Hepatocyte (in vitro differentiated cells): ENCODE data around the gene KCNK4. TPM values are rescaled to one million over a fixed set of nuclear protein-coding genes. Genes with fewer than 3 reads are reported as not detected.

ENCODE experiments used
- DNase-seq: peaks from one replicate; pipeline ENCODE4 v3.0.0-alpha.2; 2016; ENCODE audit warnings: low spot score
- H2AFZ ChIP-seq: fragments of 200-600 bp; sonication (generic); 2 replicates; pipeline ENCODE4 v1.6.0; 2016; ENCODE audit warnings: antibody characterized with exemption, mild to moderate bottlenecking
- H3K27ac ChIP-seq: fragments of 200-600 bp; sonication (generic); 2 replicates; pipeline ENCODE4 v1.5.1; 2016; ENCODE audit warnings: mild to moderate bottlenecking
- H3K27me3 ChIP-seq: fragments of 200-600 bp; sonication (generic); 2 replicates; pipeline ENCODE4 v1.6.1; 2016
- H3K36me3 ChIP-seq: fragments of 200-600 bp; sonication (generic); replicated peaks from 2 replicates; pipeline ENCODE4 v1.5.1; 2016; ENCODE audit warnings: low read depth; ENCODE audit not compliant: insufficient read depth
- H3K4me1 ChIP-seq: fragments of 200-600 bp; sonication (generic); 2 replicates; pipeline ENCODE4 v1.5.1; 2016; ENCODE audit warnings: mild to moderate bottlenecking, moderate library complexity; ENCODE audit not compliant: insufficient read depth
- H3K4me2 ChIP-seq: fragments of 200-600 bp; sonication (generic); 2 replicates; pipeline ENCODE4 v1.6.0; 2016
- H3K4me3 ChIP-seq: fragments of 200-600 bp; sonication (generic); 2 replicates; pipeline ENCODE4 v1.5.1; 2016; ENCODE audit warnings: mild to moderate bottlenecking
- H3K79me2 ChIP-seq: fragments of 200-600 bp; sonication (generic); 2 replicates; pipeline ENCODE4 v1.6.0; 2017; ENCODE audit warnings: mild to moderate bottlenecking
- H3K9me2 ChIP-seq: fragments of 200-600 bp; sonication (generic); replicated peaks from 2 replicates; pipeline ENCODE4 v1.6.0; 2017; ENCODE audit warnings: mild to moderate bottlenecking; ENCODE audit not compliant: insufficient read depth
- H3K9me3 ChIP-seq: fragments of 200-600 bp; sonication (generic); 2 replicates; pipeline ENCODE4 v1.5.1; 2016; ENCODE audit warnings: low read depth, mild to moderate bottlenecking
- H4K20me1 ChIP-seq: fragments of 200-600 bp; sonication (generic); 2 replicates; pipeline ENCODE4 v1.6.0; 2016; ENCODE audit warnings: mild to moderate bottlenecking; ENCODE audit not compliant: insufficient read depth, poor library complexity, severe bottlenecking
- EZH2 ChIP-seq: fragments of 200-600 bp; sonication (generic); IDR thresholded peaks from 2 replicates; pipeline ENCODE4 v1.6.1; 2016; ENCODE audit warnings: antibody characterized with exemption, mild to moderate bottlenecking, borderline replicate concordance
- EZH2phosphoT487 ChIP-seq: fragments of 200-600 bp; sonication (generic); IDR thresholded peaks from one replicate; pipeline ENCODE4 v1.6.1; 2018; ENCODE audit warnings: antibody characterized with exemption, mild to moderate bottlenecking, low read depth, moderate library complexity; ENCODE audit not compliant: unreplicated experiment, severe bottlenecking
- WGBS: methylation state at CpG from one replicate; pipeline ENCODE4 v1.1.6; 2016; ENCODE audit warnings: low lambda C conversion rate; ENCODE audit errors: missing lambda C conversion rate; 5-methylcytosine and 5-hydroxymethylcytosine counted together
- polyA plus RNA-seq: library from polyadenylated mRNA; unstranded; fragments of >200 nt; fragmentation: Nextera tagmentation; extraction: Ambion mirVana; gene quantifications from 2 replicates; pipeline ENCODE4 v1.2.1, GENCODE V29; 2016
- total RNA-seq: library from RNA; depleted of rRNA; stranded (reverse); fragments of >200 nt; gene quantifications from 2 replicates; pipeline ENCODE4 v1.2.3, GENCODE V29; 2014
- TF ChIP-seq, protein P1 (sequence below): fragments of 200-600 bp; sonication (generic); IDR thresholded peaks from 2 replicates; pipeline ENCODE4 v1.5.1; 2016; ENCODE audit warnings: antibody characterized with exemption, mild to moderate bottlenecking; ENCODE audit not compliant: poor library complexity

Gene KCNK4
- total and polyA plus RNA-seq, 2 experiments from 2014 or later: not detected

DNA sequence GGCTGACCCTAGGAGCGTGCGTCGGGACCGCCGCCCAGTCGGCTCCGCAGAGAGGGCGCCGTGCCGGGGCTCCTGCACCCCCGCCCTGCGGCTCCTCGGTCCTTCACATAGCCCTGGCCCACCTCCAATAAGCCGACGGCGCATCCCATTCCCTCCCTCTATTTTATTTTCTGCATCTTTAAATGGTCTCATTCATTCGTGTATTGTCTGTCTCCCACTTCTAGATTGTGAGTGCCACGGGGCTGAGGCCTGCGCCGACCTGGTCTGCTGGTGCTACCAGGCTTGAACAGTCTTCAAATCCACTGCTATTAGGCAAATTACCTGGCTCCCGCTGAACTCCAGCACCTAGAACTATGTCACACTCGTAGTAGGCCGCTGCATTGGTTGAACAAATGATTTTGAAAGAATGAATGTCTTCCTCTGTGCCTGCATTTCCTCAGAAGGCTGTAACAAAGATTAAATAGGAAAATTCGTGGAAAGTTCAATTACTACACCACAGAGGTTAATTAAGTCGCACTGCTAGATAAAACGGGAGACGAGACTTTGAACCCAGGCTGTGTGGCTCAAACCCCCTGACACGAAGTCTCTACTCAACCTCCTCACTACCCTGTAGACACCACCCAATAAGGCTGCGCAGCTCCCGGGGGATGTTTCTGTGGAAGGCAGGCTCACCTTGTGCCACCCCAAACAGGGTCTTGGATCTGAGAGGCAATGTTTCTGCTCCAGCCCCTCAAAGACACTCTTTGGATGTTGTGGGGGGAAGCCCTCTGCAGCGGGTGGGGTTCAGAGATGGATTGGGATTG lies 43.2 kb upstream of the KCNK4 start:
- peak overlapping the region; percentile 100 for H3K4me2 ChIP-seq
- TF ChIP-seq, protein P1, sequence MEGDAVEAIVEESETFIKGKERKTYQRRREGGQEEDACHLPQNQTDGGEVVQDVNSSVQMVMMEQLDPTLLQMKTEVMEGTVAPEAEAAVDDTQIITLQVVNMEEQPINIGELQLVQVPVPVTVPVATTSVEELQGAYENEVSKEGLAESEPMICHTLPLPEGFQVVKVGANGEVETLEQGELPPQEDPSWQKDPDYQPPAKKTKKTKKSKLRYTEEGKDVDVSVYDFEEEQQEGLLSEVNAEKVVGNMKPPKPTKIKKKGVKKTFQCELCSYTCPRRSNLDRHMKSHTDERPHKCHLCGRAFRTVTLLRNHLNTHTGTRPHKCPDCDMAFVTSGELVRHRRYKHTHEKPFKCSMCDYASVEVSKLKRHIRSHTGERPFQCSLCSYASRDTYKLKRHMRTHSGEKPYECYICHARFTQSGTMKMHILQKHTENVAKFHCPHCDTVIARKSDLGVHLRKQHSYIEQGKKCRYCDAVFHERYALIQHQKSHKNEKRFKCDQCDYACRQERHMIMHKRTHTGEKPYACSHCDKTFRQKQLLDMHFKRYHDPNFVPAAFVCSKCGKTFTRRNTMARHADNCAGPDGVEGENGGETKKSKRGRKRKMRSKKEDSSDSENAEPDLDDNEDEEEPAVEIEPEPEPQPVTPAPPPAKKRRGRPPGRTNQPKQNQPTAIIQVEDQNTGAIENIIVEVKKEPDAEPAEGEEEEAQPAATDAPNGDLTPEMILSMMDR: no peak
- TF ChIP-seq EZH2: no peak
- no peak for TF ChIP-seq EZH2phosphoT487
- H3K4me1 ChIP-seq: peaks cover 21% of the 10 kb centered on the region
- H3K4me3 ChIP-seq: peak overlapping the region; percentile 99
- peaks cover 32% of the 10 kb centered on the region for H3K79me2 ChIP-seq
- H3K27ac ChIP-seq: no peak overlapping the region
- no peak for DNase-seq
- H2AFZ ChIP-seq: peak overlapping the region; percentile 97
- H3K27me3 ChIP-seq: no peaks in the 10 kb centered on the region
- H4K20me1 ChIP-seq: peaks cover 4% of the 10 kb centered on the region
- H3K9me3 ChIP-seq: no peaks in the 10 kb centered on the region
- H3K36me3 ChIP-seq: no peaks in the 10 kb centered on the region
- WGBS: 40% methylated on average over 31 of the region's 31 CpGs
- no peaks in the 10 kb centered on the region for H3K9me2 ChIP-seq

DNA sequence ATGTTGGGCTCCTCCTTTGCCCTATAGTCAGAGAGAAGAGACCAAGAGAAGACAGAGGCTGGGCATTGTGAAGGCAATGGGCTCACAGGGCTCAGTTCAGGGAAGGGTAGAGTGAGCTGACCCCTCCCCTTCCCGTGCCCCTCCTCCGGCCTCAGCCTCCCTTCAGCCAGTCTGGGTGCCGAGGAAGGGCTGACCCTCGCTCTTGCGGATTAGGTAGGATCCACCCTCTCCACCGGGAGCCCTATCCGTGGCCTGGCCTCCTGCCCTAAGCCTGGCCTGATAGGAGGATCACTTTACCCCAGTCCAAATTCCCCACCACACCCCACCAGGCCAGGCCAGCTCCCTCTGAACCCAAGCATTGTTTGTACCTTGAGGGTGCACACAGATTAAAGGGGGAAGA lies 42.5 kb upstream of the KCNK4 start:
- H3K27ac ChIP-seq: no peak overlapping the region
- no peaks in the 10 kb centered on the region for H3K9me2 ChIP-seq
- peaks cover 21% of the 10 kb centered on the region for H3K4me1 ChIP-seq
- no peak overlapping the region for H2AFZ ChIP-seq
- no peaks in the 10 kb centered on the region for H3K27me3 ChIP-seq
- 76% methylated on average over 5 of the region's 7 CpGs for WGBS
- H3K9me3 ChIP-seq: no peaks in the 10 kb centered on the region
- no peaks in the 10 kb centered on the region for H3K36me3 ChIP-seq
- peaks cover 32% of the 10 kb centered on the region for H3K79me2 ChIP-seq
- peaks cover 5% of the 10 kb centered on the region for H4K20me1 ChIP-seq
- TF ChIP-seq EZH2 (no peak), EZH2phosphoT487 (no peak)
- TF ChIP-seq, protein P1: no peak
- no peak for DNase-seq
- no peak overlapping the region for H3K4me3 ChIP-seq
- no peak overlapping the region for H3K4me2 ChIP-seq

- Histone ChIP-seq H3K4me2 (no peak overlapping the region), H3K4me1 (peaks cover 21% of the 10 kb centered on the region), H3K4me3 (no peak overlapping the region), H3K36me3 (no peaks in the 10 kb centered on the region), H3K9me3 (no peaks in the 10 kb centered on the region), H2AFZ (no peak overlapping the region), H3K27me3 (no peaks in the 10 kb centered on the region), H3K79me2 (peaks cover 32% of the 10 kb centered on the region), H4K20me1 (peaks cover 5% of the 10 kb centered on the region), H3K27ac (no peak overlapping the region), H3K9me2 (no peaks in the 10 kb centered on the region)
- WGBS: 98% methylated on average over 4 of the region's 4 CpGs
- TF ChIP-seq EZH2phosphoT487 (no peak), EZH2 (no peak)
- TF ChIP-seq, protein P1: no peak
- DNase-seq: no peak
These were observed 42.1 kb upstream of the KCNK4 start for GRCh38 chr11:64249038-64249437.
